IPS DF 4.7 (cell line): ENCODE measurements around the gene PLEKHB2.
"Not testable (repeated sequence)": the region's sequence is repeated elsewhere in the genome, so short reads cannot be mapped to it uniquely, and the experiment has no call there.

Experiments used
- DNase-seq: peaks from one replicate; pipeline ENCODE4 v3.0.0-alpha.2; 2013; ENCODE audit warnings: low spot score; ENCODE audit errors: extremely low read depth

Gene PLEKHB2

GRCh38 chr2:131143803-131144202 is 38.7 kb downstream of the PLEKHB2 start:
- no peak for DNase-seq

GRCh38 chr2:131145040-131145439 is 39.9 kb downstream of the PLEKHB2 start:
- DNase-seq, result no peak

GRCh38 chr2:131146231-131146630 is 41.1 kb downstream of the PLEKHB2 start:
- DNase-seq, result no peak

- no peak for DNase-seq
Measured at GRCh38 chr2:131146749-131147148, 41.6 kb downstream of the PLEKHB2 start.

GRCh38 chr2:131148426-131148825 is 43.3 kb downstream of the PLEKHB2 start:
- DNase-seq, result no peak

- not testable (repeated sequence) for DNase-seq
Measured at GRCh38 chr2:131150109-131150508, 45.0 kb downstream of the PLEKHB2 start.

- no peak for DNase-seq
Measured at GRCh38 chr2:131151398-131151797, 46.3 kb downstream of the PLEKHB2 start.

- DNase-seq, result no peak
Measured at GRCh38 chr2:131152074-131152473, 46.9 kb downstream of the PLEKHB2 start.

GRCh38 chr2:131153529-131153928 is 48.4 kb downstream of the PLEKHB2 start:
- DNase-seq, result no peak

GRCh38 chr2:131154071-131154531 is 49.0 kb downstream of the PLEKHB2 start:
- no peak for DNase-seq

- no peak for DNase-seq
Measured at GRCh38 chr2:131154647-131155046, 49.5 kb downstream of the PLEKHB2 start.

- no peak for DNase-seq
Measured at GRCh38 chr2:131155208-131155855, 50.2 kb downstream of the PLEKHB2 start.

- no peak for DNase-seq
Measured at GRCh38 chr2:131156452-131157149, 51.5 kb downstream of the PLEKHB2 start.

- not testable (repeated sequence) for DNase-seq
Measured at GRCh38 chr2:131165562-131165961, 60.4 kb downstream of the PLEKHB2 start.

- no peak for DNase-seq
Measured at GRCh38 chr2:131168538-131168937, 63.4 kb downstream of the PLEKHB2 start.

- not testable (repeated sequence) for DNase-seq
Measured at GRCh38 chr2:131178050-131178449, 72.9 kb downstream of the PLEKHB2 start.

GRCh38 chr2:131178721-131179418 is 73.7 kb downstream of the PLEKHB2 start:
- not testable (repeated sequence) for DNase-seq

GRCh38 chr2:131181451-131181850 is 76.3 kb downstream of the PLEKHB2 start:
- DNase-seq, result not testable (repeated sequence)

- DNase-seq, result not testable (repeated sequence)
Measured at GRCh38 chr2:131193421-131193820, 88.3 kb downstream of the PLEKHB2 start.

- DNase-seq, result not testable (repeated sequence)
Measured at GRCh38 chr2:131196186-131196585, 91.0 kb downstream of the PLEKHB2 start.
